Suprapubic skin (tissue), 4 donors: ENCODE results near the gene IL20RA.

Source experiments
- POLR2A ChIP-seq, 2 donors: fragments of 450-650 bp; IDR thresholded peaks; one replicate each; pipeline ENCODE4 v1.6.1; 2017; ENCODE audit warnings: antibody characterized with exemption in 2 of 2, mild to moderate bottlenecking in 2 of 2, moderate library complexity in 2 of 2
- POLR2AphosphoS5 ChIP-seq, 3 donors: sonication (generic); formaldehyde crosslinking; IDR thresholded peaks; one replicate each; pipeline ENCODE4 v1.6.1; 2017; ENCODE audit warnings: antibody characterized with exemption in 3 of 3
- TF ChIP-seq, protein P1 (sequence below), 2 donors: fragments of 200-600 bp in 1 of 2; fragments of 450-650 bp in 1 of 2; sonication (generic) in 1 of 2; IDR thresholded peaks; one replicate each; pipeline ENCODE4 v1.5.1; 2016 to 2019; ENCODE audit warnings: antibody characterized with exemption in 2 of 2, mild to moderate bottlenecking in 1 of 2, moderate library complexity in 1 of 2

DNA sequence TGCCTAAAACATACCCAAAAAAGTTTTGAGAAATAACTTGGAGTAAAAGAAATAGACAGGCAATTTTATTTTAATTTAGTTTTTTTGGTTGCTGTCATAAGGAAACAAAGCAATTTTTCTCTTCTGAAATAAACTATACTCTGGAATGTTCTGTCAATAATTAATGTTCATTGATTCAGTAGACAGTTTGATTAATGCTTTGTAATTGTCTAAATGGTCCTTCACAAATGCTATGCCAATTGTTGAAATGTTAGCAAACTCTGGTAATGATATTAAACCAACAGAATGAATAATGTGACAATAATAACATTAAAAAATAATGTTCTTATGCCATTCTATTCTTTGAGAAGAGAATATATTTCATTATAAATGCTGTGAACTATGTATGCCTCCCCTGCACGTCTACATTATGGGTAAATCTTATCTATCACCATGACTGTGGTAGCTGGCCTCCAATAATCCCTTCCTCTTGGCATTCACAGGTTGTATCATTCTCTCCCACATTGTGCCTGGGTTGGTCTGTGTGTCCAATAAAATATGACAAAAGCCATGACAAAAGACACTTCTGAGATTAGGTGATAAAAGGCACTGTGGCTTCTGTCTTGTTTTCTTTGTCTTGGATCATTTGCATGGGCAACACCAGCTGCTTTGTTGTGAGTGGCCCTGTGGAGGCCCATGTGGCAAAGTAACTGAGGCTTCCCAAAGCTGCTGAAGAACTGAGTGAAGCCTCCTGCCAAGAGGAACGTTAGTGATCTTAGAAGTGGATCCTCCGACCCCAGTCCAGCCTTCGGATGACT, 25.1 kb downstream of the IL20RA start:
- TF ChIP-seq, protein P1, sequence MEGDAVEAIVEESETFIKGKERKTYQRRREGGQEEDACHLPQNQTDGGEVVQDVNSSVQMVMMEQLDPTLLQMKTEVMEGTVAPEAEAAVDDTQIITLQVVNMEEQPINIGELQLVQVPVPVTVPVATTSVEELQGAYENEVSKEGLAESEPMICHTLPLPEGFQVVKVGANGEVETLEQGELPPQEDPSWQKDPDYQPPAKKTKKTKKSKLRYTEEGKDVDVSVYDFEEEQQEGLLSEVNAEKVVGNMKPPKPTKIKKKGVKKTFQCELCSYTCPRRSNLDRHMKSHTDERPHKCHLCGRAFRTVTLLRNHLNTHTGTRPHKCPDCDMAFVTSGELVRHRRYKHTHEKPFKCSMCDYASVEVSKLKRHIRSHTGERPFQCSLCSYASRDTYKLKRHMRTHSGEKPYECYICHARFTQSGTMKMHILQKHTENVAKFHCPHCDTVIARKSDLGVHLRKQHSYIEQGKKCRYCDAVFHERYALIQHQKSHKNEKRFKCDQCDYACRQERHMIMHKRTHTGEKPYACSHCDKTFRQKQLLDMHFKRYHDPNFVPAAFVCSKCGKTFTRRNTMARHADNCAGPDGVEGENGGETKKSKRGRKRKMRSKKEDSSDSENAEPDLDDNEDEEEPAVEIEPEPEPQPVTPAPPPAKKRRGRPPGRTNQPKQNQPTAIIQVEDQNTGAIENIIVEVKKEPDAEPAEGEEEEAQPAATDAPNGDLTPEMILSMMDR (IDR thresholded peaks at IDR 0.05) = no peak
- TF ChIP-seq POLR2AphosphoS5 (IDR thresholded peaks at IDR 0.05) (no peak), POLR2A (IDR thresholded peaks at IDR 0.05) (no peak)
